ENCODE results near the gene HOXC10.
A peak's percentile ranks its signal among the peaks of the same experiment; 100 is the strongest.

- TF ChIP-seq CTCF (conservative IDR thresholded peaks at IDR 0.05; ENCODE audit: low read depth in 2 of 2) (peak; percentile 47 to 51), EZH2 (IDR thresholded peaks at IDR 0.05; ENCODE audit: low read depth, unreplicated experiment) (peak; percentile 87), POLR2AphosphoS5 (IDR thresholded peaks at IDR 0.05; ENCODE audit: low read depth) (0 out of 2 replicates have a peak, but pooled peaks have one; percentile 32), REST (IDR thresholded peaks at IDR 0.05; ENCODE audit: unreplicated experiment) (no peak), JUNB (IDR thresholded peaks at IDR 0.05; ENCODE audit: unreplicated experiment) (no peak), EZH2phosphoT487 (IDR thresholded peaks at IDR 0.05; ENCODE audit: unreplicated experiment) (no peak), CREB1 (CRISPR knock-in tag; IDR thresholded peaks at IDR 0.05; ENCODE audit: low read depth) (no peak), ZNF462 (CRISPR knock-in tag; IDR thresholded peaks at IDR 0.05) (no peak), ZNF114 (CRISPR knock-in tag; IDR thresholded peaks at IDR 0.05) (no peak), ZNF331 (CRISPR knock-in tag; IDR thresholded peaks at IDR 0.05; ENCODE audit: low read depth) (no peak)
Measured at GRCh38 chr12:54021432-54022013, 36.6 kb downstream of the HOXC10 start.

Measured in GM23338 (cell line).